GM21360 (cell line): ENCODE measurements around the gene SLIT3.

ENCODE experiments used
- ATAC-seq: cut with Tn5 transposase; IDR thresholded peaks from one replicate; pipeline ENCODE4 v1.9.1; 2021; ENCODE audit warnings: mild to moderate bottlenecking, moderate library complexity; ENCODE audit not compliant: unreplicated experiment

SLIT3 gene

GRCh38 chr5:169299663-169300467 is 1.1 kb downstream of the SLIT3 start:
- ATAC-seq, result no peak

GRCh38 chr5:169299191-169299662 is 1.7 kb downstream of the SLIT3 start:
- ATAC-seq, result no peak

GRCh38 chr5:169298193-169298592 is 2.7 kb downstream of the SLIT3 start:
- ATAC-seq, result no peak

- ATAC-seq, result no peak
These were observed 4.4 kb downstream of the SLIT3 start for GRCh38 chr5:169296419-169297143.

GRCh38 chr5:169295306-169295705 is 5.6 kb downstream of the SLIT3 start:
- ATAC-seq, result no peak

GRCh38 chr5:169294621-169295020 is 6.3 kb downstream of the SLIT3 start:
- no peak for ATAC-seq

GRCh38 chr5:169291877-169292276 is 9.1 kb downstream of the SLIT3 start:
- no peak for ATAC-seq

GRCh38 chr5:169290895-169291294 is 10.0 kb downstream of the SLIT3 start:
- no peak for ATAC-seq

GRCh38 chr5:169289520-169289919 is 11.4 kb downstream of the SLIT3 start:
- ATAC-seq, result no peak

GRCh38 chr5:169288066-169288930 is 12.6 kb downstream of the SLIT3 start:
- ATAC-seq, result no peak

GRCh38 chr5:169287529-169287928 is 13.4 kb downstream of the SLIT3 start:
- ATAC-seq, result no peak

- no peak for ATAC-seq
These were observed 14.2 kb downstream of the SLIT3 start for GRCh38 chr5:169286572-169287300.

- no peak for ATAC-seq
These were observed 17.1 kb downstream of the SLIT3 start for GRCh38 chr5:169283887-169284286.

GRCh38 chr5:169281625-169282024 is 19.3 kb downstream of the SLIT3 start:
- no peak for ATAC-seq

GRCh38 chr5:169280696-169281095 is 20.2 kb downstream of the SLIT3 start:
- ATAC-seq, result no peak

GRCh38 chr5:169280286-169280685 is 20.7 kb downstream of the SLIT3 start:
- no peak for ATAC-seq

- no peak for ATAC-seq
These were observed 21.8 kb downstream of the SLIT3 start for GRCh38 chr5:169279125-169279524.

- no peak for ATAC-seq
These were observed 27.1 kb downstream of the SLIT3 start for GRCh38 chr5:169273881-169274280.

GRCh38 chr5:169273451-169273850 is 27.5 kb downstream of the SLIT3 start:
- ATAC-seq, result no peak

GRCh38 chr5:169272731-169273427 is 28.1 kb downstream of the SLIT3 start:
- no peak for ATAC-seq
